NCI-H2081 treated with DMSO at 0.1 percent for 48 hours (cell line): ENCODE results near the gene KRT9.
"Not testable (repeated sequence)": the region's sequence is repeated elsewhere in the genome, so short reads cannot be mapped to it uniquely, and the experiment has no call there.

Experiments
- DNase-seq: peaks from one replicate; lab custom pipeline; 2025; lab: John Stamatoyannopoulos, UW

Gene KRT9

GRCh38 chr17:41602524-41602923, 30.7 kb upstream of the KRT9 start:
- DNase-seq = no peak

GRCh38 chr17:41600318-41600717, 28.5 kb upstream of the KRT9 start:
- no peak for DNase-seq

GRCh38 chr17:41599680-41600079, 27.8 kb upstream of the KRT9 start:
- DNase-seq = no peak

GRCh38 chr17:41595585-41595984, 23.7 kb upstream of the KRT9 start:
- DNase-seq = no peak

GRCh38 chr17:41594363-41594915, 22.6 kb upstream of the KRT9 start:
- DNase-seq = no peak

- no peak for DNase-seq
Measured at GRCh38 chr17:41593306-41593981, 21.6 kb upstream of the KRT9 start.

- no peak for DNase-seq
Measured at GRCh38 chr17:41592601-41593305, 20.9 kb upstream of the KRT9 start.

GRCh38 chr17:41589301-41589700, 17.4 kb upstream of the KRT9 start:
- DNase-seq = no peak

GRCh38 chr17:41588126-41588810, 16.4 kb upstream of the KRT9 start:
- DNase-seq = no peak

- no peak for DNase-seq
Measured at GRCh38 chr17:41586863-41587495, 15.1 kb upstream of the KRT9 start, which contains the start of gene KRT14. Gene KRT14 (minus strand): TSS chr17:41586895. CDS start chr17:41586834, 61 bp downstream.

- DNase-seq = no peak
Measured at GRCh38 chr17:41585301-41586056, 13.6 kb upstream of the KRT9 start.

GRCh38 chr17:41584331-41584927, 12.6 kb upstream of the KRT9 start:
- not testable (repeated sequence) for DNase-seq

GRCh38 chr17:41583137-41584127, 11.6 kb upstream of the KRT9 start:
- DNase-seq = no peak

GRCh38 chr17:41582061-41582968, 10.5 kb upstream of the KRT9 start:
- not testable (repeated sequence) for DNase-seq

GRCh38 chr17:41581366-41582060, 9.7 kb upstream of the KRT9 start:
- no peak for DNase-seq

- DNase-seq = no peak
Measured at GRCh38 chr17:41580687-41581365, 9.0 kb upstream of the KRT9 start.

- no peak for DNase-seq
Measured at GRCh38 chr17:41580244-41580575, 8.4 kb upstream of the KRT9 start.
